Measurements from ENCODE around the gene CD300C.
A peak's percentile ranks its signal among the peaks of the same experiment; 100 is the strongest.
"Not testable (repeated sequence)": the region's sequence is repeated elsewhere in the genome, so short reads cannot be mapped to it uniquely, and the experiment has no call there.

The CD300C gene

DNA sequence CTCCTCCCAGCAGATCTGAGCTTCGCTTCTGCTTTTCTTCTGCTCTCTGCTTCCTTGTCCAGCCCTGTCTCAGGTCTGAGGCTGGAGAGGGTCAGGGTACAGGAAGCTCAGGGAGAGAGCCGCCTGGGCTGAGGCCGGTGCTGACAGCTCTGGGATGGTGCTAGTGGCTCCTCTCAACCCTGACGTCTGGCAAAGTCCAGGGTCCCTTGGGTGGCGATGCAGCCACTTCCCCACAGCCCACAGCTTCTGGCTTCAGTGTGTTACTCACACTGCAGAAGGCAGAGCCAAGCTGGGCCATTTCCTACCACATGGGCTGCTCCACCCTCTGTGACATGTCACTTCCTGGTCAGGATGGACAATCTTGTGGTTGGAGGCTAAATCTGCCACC is at the start of gene CD300C:
TSS of gene CD300C (minus strand) at position 273 of the 388 bp plus-strand sequence. CDS start 333 bp downstream, outside the sequence.
- intact Hi-C loops (cut with DNase I): no loop called here
- peak in 5 of 10 donors; percentile 25 to 83 (median 69) for DNase-seq

DNA sequence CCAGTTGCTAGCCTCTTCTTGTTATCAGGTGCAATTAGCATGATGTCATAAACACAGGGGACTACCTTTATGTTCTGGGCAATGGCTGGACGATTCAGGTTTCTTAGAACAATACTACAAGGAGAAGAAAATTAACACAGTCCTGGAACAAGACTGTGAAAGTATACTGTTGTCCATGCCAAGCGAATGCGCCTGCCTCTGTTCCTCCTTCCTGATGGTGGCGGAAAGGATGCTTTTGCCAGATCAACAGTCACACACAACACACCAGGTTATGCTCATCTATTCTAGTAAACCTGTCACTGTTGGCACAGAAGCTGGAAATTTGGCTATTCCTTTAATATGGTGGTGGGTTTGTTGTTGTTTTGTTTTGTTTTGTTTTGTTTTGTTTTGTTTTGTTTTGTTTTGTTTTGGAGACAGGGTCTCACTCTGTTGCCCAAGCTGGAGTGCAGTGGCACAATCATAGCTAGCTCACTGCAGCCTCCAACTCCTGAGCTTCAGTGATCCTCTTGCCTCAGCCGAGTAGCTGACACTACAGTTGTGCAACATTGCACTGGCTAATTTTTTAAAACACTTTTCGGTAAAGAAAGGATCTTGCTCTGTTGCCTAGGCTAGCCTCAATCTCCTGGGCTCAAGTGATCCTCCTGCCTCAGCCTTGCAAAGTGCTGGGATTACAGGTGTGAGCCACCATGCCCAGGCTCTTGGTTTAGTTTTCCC is 49.3 kb upstream of the CD300C start:
- intact Hi-C loops (cut with DNase I): no loop called here
- DNase-seq: no peak

GRCh38 chr17:74592087-74592990 is 46.4 kb upstream of the CD300C start, which contains the start of gene CD300LD:
Gene CD300LD (minus strand): TSS chr17:74592283. CDS start chr17:74592202, 81 bp downstream.
- intact Hi-C loops (cut with DNase I): no loop called here
- DNase-seq: no peak

GRCh38 chr17:74591503-74591902 is 45.6 kb upstream of the CD300C start:
- no peak for DNase-seq
- intact Hi-C loops (cut with DNase I): no loop called here

- DNase-seq: no peak
- intact Hi-C loops (cut with DNase I): no loop called here
Measured at GRCh38 chr17:74585711-74586110, 39.8 kb upstream of the CD300C start.

- intact Hi-C loops (cut with DNase I): no loop called here
- no peak for DNase-seq
Measured at GRCh38 chr17:74584292-74585060, 38.6 kb upstream of the CD300C start.

DNA sequence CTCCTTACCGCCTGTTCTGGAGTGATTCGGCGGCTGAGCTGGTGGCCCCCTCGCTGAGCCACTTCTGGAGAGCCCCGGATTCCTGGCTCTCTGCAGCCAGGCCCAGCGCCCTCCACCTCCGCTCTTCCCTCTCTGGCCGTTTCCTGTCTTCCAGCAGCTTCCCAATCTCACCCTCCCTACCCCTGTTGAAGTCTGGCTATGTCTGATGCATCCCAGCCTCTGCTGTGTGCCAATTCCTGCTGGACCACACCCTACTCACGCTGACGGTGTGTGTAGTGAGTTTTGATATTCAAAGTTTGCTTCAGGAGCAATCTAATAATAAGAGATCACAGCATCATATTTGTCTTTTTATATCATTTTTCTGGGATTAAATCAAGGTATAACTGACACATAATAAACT is 36.7 kb upstream of the CD300C start:
- no peak for DNase-seq
- intact Hi-C loops (cut with DNase I): no loop called here

GRCh38 chr17:74579900-74580299 is 34.0 kb upstream of the CD300C start:
- DNase-seq: no peak
- intact Hi-C loops (cut with DNase I): no loop called here

GRCh38 chr17:74578979-74579378 is 33.1 kb upstream of the CD300C start:
- intact Hi-C loops (cut with DNase I): no loop called here

DNA sequence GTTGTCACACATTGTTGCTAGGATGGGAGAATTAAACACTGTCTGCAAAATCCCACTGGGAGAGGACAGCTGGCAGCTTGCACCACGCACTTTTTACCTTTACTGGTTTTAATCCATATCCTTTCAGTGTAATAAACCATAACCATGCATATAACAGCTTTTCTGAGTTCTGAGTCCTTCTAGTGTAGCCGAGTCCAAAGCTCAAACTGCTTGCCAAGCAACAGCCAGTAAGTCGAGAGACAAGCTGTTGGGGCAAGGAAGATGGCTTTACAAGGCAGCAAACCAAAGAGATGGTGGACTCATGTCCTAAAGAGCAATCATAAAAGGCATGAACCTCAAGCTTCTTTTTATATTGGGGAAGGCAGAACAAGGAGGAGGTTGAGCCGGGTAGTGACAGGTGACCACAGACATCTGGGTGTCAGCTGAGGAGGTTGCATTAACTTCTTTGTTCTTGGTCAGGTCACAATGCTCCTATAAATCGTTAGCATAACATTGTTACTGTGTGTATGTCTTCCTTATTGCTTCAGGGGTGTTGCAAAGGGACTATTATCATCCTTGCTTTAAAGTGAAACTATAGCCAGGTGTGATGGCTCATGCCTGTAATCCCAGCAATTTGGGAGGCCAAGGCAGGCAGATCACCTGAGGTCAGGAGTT is 28.7 kb upstream of the CD300C start:
- intact Hi-C loops (cut with DNase I): no loop called here
- DNase-seq: no peak

More at GRCh38 chr17:74578979-74579378, 33.1 kb upstream of the CD300C start:
- no peak for DNase-seq

GRCh38 chr17:74573635-74574034 is 27.7 kb upstream of the CD300C start:
- DNase-seq; intact Hi-C loops (cut with DNase I): not testable (repeated sequence)

GRCh38 chr17:74573169-74573568 is 27.3 kb upstream of the CD300C start:
- no peak for DNase-seq
- intact Hi-C loops (cut with DNase I): no loop called here

GRCh38 chr17:74571621-74572270 is 25.8 kb upstream of the CD300C start:
- intact Hi-C loops (cut with DNase I): no loop called here
- no peak for DNase-seq

DNA sequence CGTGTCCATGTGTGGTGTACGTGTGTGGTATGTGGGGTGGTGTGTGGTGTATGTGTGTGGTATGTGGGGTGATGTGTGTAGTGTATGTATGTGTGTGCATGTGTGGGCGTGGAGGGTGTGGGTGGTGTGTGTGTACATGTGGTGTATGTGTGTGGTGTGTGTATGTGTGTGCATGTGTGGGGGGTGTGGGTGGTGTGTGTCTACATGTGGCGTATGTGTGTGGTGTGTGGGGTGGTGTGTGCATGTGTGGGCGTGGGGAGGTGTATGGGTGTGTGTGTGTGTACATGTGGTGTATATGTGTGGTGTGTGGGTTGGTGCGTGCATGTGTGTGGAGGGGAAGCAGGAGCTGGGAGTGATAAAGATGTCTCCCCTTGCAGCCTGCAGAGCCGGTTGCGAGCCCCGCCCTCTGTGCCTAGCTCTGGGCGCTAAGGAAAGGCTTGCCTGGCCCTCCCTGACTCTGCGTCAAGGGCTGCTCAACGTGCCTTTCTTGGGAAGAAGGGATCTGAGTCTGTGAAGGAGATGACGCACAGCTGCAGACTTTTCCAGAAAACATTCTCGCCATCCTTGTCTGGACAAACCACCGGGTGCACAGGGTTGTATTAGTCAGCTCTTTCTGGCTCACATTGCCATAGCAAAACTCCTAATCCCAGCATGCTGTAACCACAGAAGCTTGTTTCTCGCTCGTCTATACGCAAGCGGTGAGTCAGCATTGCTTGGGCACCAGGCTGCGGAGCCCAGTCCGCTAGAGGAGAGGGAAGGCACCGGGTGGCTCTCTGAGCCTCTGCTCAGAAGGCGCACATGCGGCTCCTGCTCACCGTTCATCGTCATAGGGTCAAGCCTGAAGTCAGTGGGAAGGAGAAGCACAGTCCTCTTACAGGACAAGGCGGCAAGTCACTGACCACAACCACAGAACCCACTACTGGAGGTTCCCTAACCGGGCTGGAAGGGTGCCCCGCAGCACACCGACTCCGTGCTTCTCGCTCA is 23.4 kb upstream of the CD300C start:
- DNase-seq: peak in 7 of 10 donors; percentile 31 to 92 (median 50)
- intact Hi-C loops (cut with DNase I): no loop called here

DNA sequence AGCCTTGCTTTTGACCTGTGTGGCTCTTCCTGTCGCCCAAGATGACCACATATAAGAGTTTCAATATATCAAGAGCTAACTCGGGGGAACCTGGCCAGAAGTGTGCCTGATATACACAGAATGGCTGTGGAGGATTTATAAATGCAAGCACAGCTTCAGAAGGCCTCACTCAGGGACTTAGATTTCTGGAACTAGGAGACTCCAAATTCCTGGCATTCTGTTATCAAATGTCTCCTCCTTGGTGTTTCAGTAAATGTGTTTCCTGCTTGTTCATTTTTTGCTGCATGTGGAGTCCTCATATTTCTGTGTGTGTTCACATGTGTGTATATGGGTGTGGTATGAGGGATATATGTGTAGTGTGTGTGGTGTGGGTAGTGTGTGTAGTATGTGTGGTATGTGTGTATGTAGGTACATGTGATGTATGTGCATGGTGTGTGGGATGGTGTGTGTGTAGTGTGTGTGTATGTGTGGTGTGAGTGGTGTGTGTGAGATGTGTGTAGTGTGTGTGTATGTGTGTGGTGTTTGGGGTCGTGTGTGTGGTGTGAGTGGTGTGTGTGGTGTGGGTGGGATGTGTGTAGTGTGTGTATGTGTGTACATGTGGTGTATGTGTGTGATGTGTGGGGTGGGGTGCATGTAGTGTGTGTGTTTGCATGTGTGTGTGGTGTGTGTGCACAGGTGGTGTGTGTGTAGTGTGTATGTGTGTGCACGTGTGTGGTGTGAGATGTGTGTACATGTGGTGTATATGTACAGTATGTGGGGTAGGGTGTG is 22.4 kb upstream of the CD300C start:
- DNase-seq: no peak
- intact Hi-C loops (cut with DNase I): no loop called here

DNA sequence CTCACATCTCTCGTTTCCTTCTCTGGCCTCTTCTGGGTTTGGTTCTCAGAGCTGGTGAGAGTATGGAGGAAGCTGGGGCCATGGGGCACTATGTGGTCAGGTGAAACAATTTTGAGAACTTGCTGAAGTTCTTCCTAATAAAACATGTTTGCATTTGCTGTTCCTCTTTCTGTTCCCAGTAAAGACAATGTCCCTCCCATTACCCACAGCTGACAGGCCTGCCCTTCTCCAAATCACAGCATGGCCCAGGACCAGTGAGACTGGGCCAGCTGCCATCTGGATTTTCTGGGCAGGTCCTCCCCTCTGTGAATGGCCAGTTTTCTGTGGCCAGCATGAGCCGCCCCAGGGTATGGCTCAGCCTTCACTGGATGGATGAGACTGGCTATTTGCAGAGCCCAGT is 21.5 kb upstream of the CD300C start, which contains the start of gene CD300H:
TSS of gene CD300H (minus strand) at position 113 of the 400 bp plus-strand sequence.
- no peak for DNase-seq
- intact Hi-C loops (cut with DNase I): no loop called here

DNA sequence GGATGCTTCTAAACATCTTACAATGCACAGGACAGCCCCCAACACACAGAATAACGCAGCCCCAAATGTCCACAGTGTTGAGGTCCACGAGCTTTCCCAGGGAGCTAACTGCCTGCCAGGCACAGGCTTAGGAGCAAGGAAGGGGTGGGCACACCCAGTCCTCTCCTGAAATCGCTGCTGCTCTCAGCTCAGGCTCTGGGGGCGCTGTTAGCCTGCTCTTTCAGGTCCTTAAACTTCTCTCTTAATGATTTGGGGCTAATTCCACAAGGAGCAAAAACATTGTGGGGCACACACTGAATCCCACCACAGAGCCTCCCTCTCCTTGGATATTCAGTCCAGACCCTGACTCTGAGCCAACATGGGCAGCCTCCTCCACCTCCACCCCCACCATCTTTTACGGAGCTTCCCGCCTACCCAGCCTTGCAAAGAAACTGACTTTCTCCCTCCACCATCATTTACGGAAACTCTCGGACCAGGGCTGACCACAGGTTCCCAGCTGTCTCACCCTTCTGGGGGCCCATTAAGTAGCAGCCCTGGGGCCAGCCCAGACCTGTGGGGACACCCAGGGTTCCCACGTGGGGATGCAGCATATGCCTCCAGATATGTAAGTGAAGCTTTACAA is 20.3 kb upstream of the CD300C start:
- intact Hi-C loops (cut with DNase I): no loop called here
- DNase-seq: peak in 5 of 10 donors; percentile 21 to 80 (median 30)

Measured in posterior cingulate gyrus (tissue), 11 donors.